IMR-90 (cell line): ENCODE measurements around the gene HIPK3. TPM values are rescaled to one million over a fixed set of nuclear protein-coding genes. Genes with fewer than 3 reads are reported as not detected.

Experiments used
- ATAC-seq: fragments of 200-7000 bp; cut with Tn5 transposase; 2 replicates; pipeline ENCODE4 v1.9.1; 2020; ENCODE audit warnings: low read depth, mild to moderate bottlenecking, moderate library complexity
- BruUV-seq: library from RNA; stranded (reverse); fragments of 400-500 nt; replicated peaks from 2 replicates; lab custom pipeline; 2021; lab: Mats Ljungman, UMichigan
- CTCF ChIA-PET: fragments of 300-600 bp; formaldehyde crosslinking; extraction: SDS; loops from one replicate; lab custom pipeline; 2021; ENCODE audit warnings: antibody characterized with exemption; lab: Yijun Ruan, JAX
- POLR2A ChIA-PET: fragments of 300-600 bp; sonication (Branson Sonifier 250); formaldehyde crosslinking; loops from one replicate; lab custom pipeline; 2022; ENCODE audit warnings: antibody characterized with exemption; ENCODE audit not compliant: unreplicated experiment; lab: Charles Lee
- DNase-seq: peaks from one replicate; pipeline ENCODE4 v3.0.0; 2013
- H2AFZ ChIP-seq: replicated peaks from 2 replicates; pipeline ENCODE3; 2013; ENCODE audit warnings: low read length, mild to moderate bottlenecking; ENCODE audit not compliant: poor library complexity
- H2AK5ac ChIP-seq: 2 replicates; pipeline ENCODE4 v1.6.1; 2013; ENCODE audit warnings: low read depth, low read length, inconsistent platforms
- H2AK9ac ChIP-seq: replicated peaks from 2 replicates; pipeline ENCODE3; 2013; ENCODE audit warnings: mild to moderate bottlenecking, low read depth, low read length, moderate library complexity; ENCODE audit not compliant: poor library complexity
- H2BK120ac ChIP-seq: 2 replicates; pipeline ENCODE4 v1.6.1; 2013; ENCODE audit warnings: low read depth, low read length, inconsistent platforms
- H2BK15ac ChIP-seq: 3 replicates; pipeline ENCODE4 v1.6.1; 2013; ENCODE audit warnings: low read depth, low read length, inconsistent platforms
- H2BK20ac ChIP-seq: 2 replicates; pipeline ENCODE4 v1.6.1; 2013; ENCODE audit warnings: low read depth, mild to moderate bottlenecking, inconsistent platforms, low read length, moderate library complexity
- H2BK5ac ChIP-seq: 2 replicates; pipeline ENCODE4 v1.6.1; 2013; ENCODE audit warnings: mild to moderate bottlenecking, low read depth, low read length, inconsistent platforms; ENCODE audit not compliant: poor library complexity, severe bottlenecking
- H3K14ac ChIP-seq: replicated peaks from 2 replicates; pipeline ENCODE4 v1.6.1; 2013; ENCODE audit warnings: low read depth, low read length, inconsistent platforms
- H3K18ac ChIP-seq: 2 replicates; pipeline ENCODE4 v1.6.1; 2013; ENCODE audit warnings: low read depth, low read length, control low read depth
- H3K23ac ChIP-seq: 2 replicates; pipeline ENCODE4 v1.6.1; 2013; ENCODE audit warnings: low read depth, low read length, inconsistent platforms
- H3K27ac ChIP-seq: 2 replicates; pipeline ENCODE4 v1.5.1; 2013; ENCODE audit warnings: mild to moderate bottlenecking, control low read depth, low read length; ENCODE audit not compliant: insufficient read depth
- H3K27me3 ChIP-seq: 2 replicates; pipeline ENCODE4 v1.6.1; 2013; ENCODE audit warnings: low read length; ENCODE audit not compliant: control insufficient read depth, insufficient read depth
- H3K36me3 ChIP-seq: 2 replicates; pipeline ENCODE4 v1.6.1; 2013; ENCODE audit warnings: low read length, mixed read lengths; ENCODE audit not compliant: control insufficient read depth, insufficient read depth
- H3K4ac ChIP-seq: 2 replicates; pipeline ENCODE4 v1.6.1; 2013; ENCODE audit warnings: low read depth, low read length, inconsistent platforms
- H3K4me1 ChIP-seq: 2 replicates; pipeline ENCODE4 v1.6.1; 2013; ENCODE audit warnings: low read length, mixed read lengths; ENCODE audit not compliant: control insufficient read depth, insufficient read depth
- H3K4me2 ChIP-seq: 2 replicates; pipeline ENCODE4 v1.6.1; 2013; ENCODE audit warnings: low read depth, mild to moderate bottlenecking, control low read depth, low read length, moderate library complexity
- H3K4me3 ChIP-seq: 2 replicates; pipeline ENCODE4 v1.5.1; 2013; ENCODE audit warnings: low read depth, mild to moderate bottlenecking, control low read depth, low read length, moderate library complexity; ENCODE audit not compliant: insufficient read depth
- H3K56ac ChIP-seq: 2 replicates; pipeline ENCODE4 v1.6.1; 2013; ENCODE audit warnings: low read length, inconsistent platforms; ENCODE audit not compliant: insufficient read depth; ENCODE audit errors: extremely low read depth
- H3K79me1 ChIP-seq, 2 experiments: 2 replicates each; pipeline ENCODE4 v1.6.1; 2013; ENCODE audit warnings: low read length in 2 of 2, inconsistent platforms in 1 of 2, low read depth in 1 of 2
- H3K9ac ChIP-seq: 2 replicates; pipeline ENCODE4 v1.6.1; 2013; ENCODE audit warnings: low read depth, low read length, control low read depth
- H3K9me1 ChIP-seq: 2 replicates; pipeline ENCODE4 v1.6.1; 2013; ENCODE audit warnings: low read length, inconsistent platforms; ENCODE audit not compliant: insufficient read depth
- H3K9me3 ChIP-seq: 2 replicates; pipeline ENCODE4 v1.6.1; 2013; ENCODE audit warnings: low read length; ENCODE audit not compliant: control insufficient read depth, insufficient read depth
- H4K20me1 ChIP-seq: 2 replicates; pipeline ENCODE4 v1.6.1; 2013; ENCODE audit warnings: low read length, inconsistent platforms; ENCODE audit not compliant: insufficient read depth
- H4K5ac ChIP-seq: 2 replicates; pipeline ENCODE4 v1.6.1; 2013; ENCODE audit warnings: mild to moderate bottlenecking, low read depth, low read length, control low read depth
- H4K8ac ChIP-seq, 2 experiments: 2 replicates each; pipeline ENCODE4 v1.6.1; 2013; ENCODE audit warnings: low read depth in 2 of 2, low read length in 2 of 2, control low read depth in 1 of 2, inconsistent platforms in 1 of 2
- H4K91ac ChIP-seq: 2 replicates; pipeline ENCODE4 v1.6.1; 2013; ENCODE audit warnings: low read depth, low read length, inconsistent platforms; ENCODE audit not compliant: insufficient read depth
- BHLHE40 ChIP-seq: fragments of 150-350 bp; IDR thresholded peaks from 2 replicates; pipeline ENCODE4 v1.6.1; 2016; ENCODE audit warnings: mild to moderate bottlenecking, low read depth, low read length
- CTCF ChIP-seq: conservative IDR thresholded peaks from 2 replicates; pipeline ENCODE4 v1.5.1; 2012; ENCODE audit warnings: mild to moderate bottlenecking, low read depth, low read length, improper control_type of control experiment
- MAFK ChIP-seq: IDR thresholded peaks from 2 replicates; pipeline ENCODE4 v1.6.1; 2012; ENCODE audit warnings: low read depth, low read length, improper control_type of control experiment
- MAZ ChIP-seq: IDR thresholded peaks from 2 replicates; pipeline ENCODE4 v1.6.1; 2012; ENCODE audit warnings: low read depth, mild to moderate bottlenecking, low read length, improper control_type of control experiment, moderate library complexity, borderline replicate concordance
- MXI1 ChIP-seq: IDR thresholded peaks from 2 replicates; pipeline ENCODE4 v1.6.1; 2012; ENCODE audit warnings: low read depth, mild to moderate bottlenecking, low read length, moderate library complexity, borderline replicate concordance
- NFE2L2 ChIP-seq: fragments of 150-350 bp; IDR thresholded peaks from 2 replicates; pipeline ENCODE4 v1.6.1; 2016; ENCODE audit warnings: low read depth, mild to moderate bottlenecking, low read length
- POLR2A ChIP-seq: IDR thresholded peaks from 2 replicates; pipeline ENCODE4 v1.6.1; 2012; ENCODE audit warnings: mild to moderate bottlenecking, low read depth, low read length
- RAD21 ChIP-seq: IDR thresholded peaks from 2 replicates; pipeline ENCODE4 v1.6.1; 2012; ENCODE audit warnings: low read length, improper control_type of control experiment
- RCOR1 ChIP-seq: IDR thresholded peaks from 2 replicates; pipeline ENCODE4 v1.6.1; 2012; ENCODE audit warnings: mild to moderate bottlenecking, low read length, improper control_type of control experiment; ENCODE audit not compliant: insufficient replicate concordance
- RFX5 ChIP-seq: IDR thresholded peaks from 2 replicates; pipeline ENCODE4 v1.8.0; 2012; ENCODE audit warnings: low read depth, mild to moderate bottlenecking, low read length, moderate library complexity
- SMC3 ChIP-seq: fragments of 150-350 bp; IDR thresholded peaks from 2 replicates; pipeline ENCODE4 v1.6.1; 2016; ENCODE audit warnings: low read depth, mild to moderate bottlenecking, antibody characterized with exemption, low read length, moderate library complexity
- WGBS, 2 experiments: methylation state at CpG; one replicate each; pipeline versions ENCODE4 v1.1.5 to v1.1.7; 2013; ENCODE audit warnings: missing lambda C conversion rate in 2 of 2; ENCODE audit not compliant: insufficient read length in 1 of 2; ENCODE audit errors: extremely low coverage in 2 of 2; 5-methylcytosine and 5-hydroxymethylcytosine counted together
- dilution Hi-C: fragments of 300-500 bp; cut with HindIII; formaldehyde crosslinking; loops from one replicate; pipeline ENCODE4 v1.14.3; 2018; ENCODE audit warnings: low sequenced_read_pairs; ENCODE audit not compliant: unreplicated experiment
- in situ Hi-C: fragments of 300-500 bp; cut with MboI; formaldehyde crosslinking; loops from 3 replicates; pipeline ENCODE4 v1.14.3; 2019; ENCODE audit warnings: low sequenced_read_pairs, inconsistent platforms, mixed read lengths
- intact Hi-C: fragments of 100-400 bp; cut with micrococcal nuclease; formaldehyde crosslinking; loops from 2 replicates; pipeline ENCODE4 v1.10.0; 2022
- polyA plus RNA-seq, 3 experiments: library from polyadenylated mRNA; depleted of rRNA; stranded (reverse); fragments of >200 nt; gene quantifications; 2 replicates each; pipeline ENCODE4 v1.2.3, GENCODE V29; 2012; ENCODE audit warnings: low replicate concordance in 1 of 3
- total RNA-seq: library from RNA; depleted of rRNA; stranded (reverse); fragments of >200 nt; gene quantifications from 2 replicates; pipeline ENCODE4 v1.2.3, GENCODE V29; 2012

The HIPK3 gene
- total and polyA plus RNA-seq, 2 of the 4 experiments (the other 2 are of a cell fraction) = 8.3 to 103 TPM

- Histone ChIP-seq H2AFZ (no peak overlapping the region), H3K4ac (no peak overlapping the region), H3K56ac (no peak overlapping the region), H2AK9ac (no peak overlapping the region), H3K9me3 (no peaks in the 10 kb centered on the region), H4K5ac (no peak overlapping the region), H4K8ac (peak overlapping the region in 1 of 2 experiments; percentile 37; a peak in 1 of 4 replicates), H3K23ac (peak overlapping the region; percentile 8; the same call in 1 of the 2 replicates), H3K9ac (no peak overlapping the region), H4K91ac (no peak overlapping the region), H2BK20ac (no peak overlapping the region), H2BK5ac (no peak overlapping the region), H3K27me3 (peaks cover 2% of the 10 kb centered on the region; the same call in 1 of the 2 replicates), H3K14ac (no peak overlapping the region), H2AK5ac (no peak overlapping the region), H3K4me1 (peaks cover 2% of the 10 kb centered on the region), H3K36me3 (no peaks in the 10 kb centered on the region), H3K4me2 (peak overlapping the region; percentile 89; the same call in 1 of the 2 replicates), H3K27ac (no peak overlapping the region), H3K79me1 (peaks cover 13 to 53% of the 10 kb centered on the region in 2 experiments; a peak in 3 of 4 replicates), H3K18ac (no peak overlapping the region), H4K20me1 (0 out of 2 replicates have a peak, but pooled peaks cover 4% of the 10 kb centered on the region), H2BK120ac (no peak overlapping the region), H3K4me3 (peak overlapping the region; percentile 82; the same call in 1 of the 2 replicates), H3K9me1 (peaks cover 6% of the 10 kb centered on the region), H2BK15ac (no peak overlapping the region)
- ChIA-PET CTCF (interaction anchor here (0.9 kb wide), 1 partner anchor 308 kb away, joined by 4 read pairs; no protein-coding TSS in a partner anchor), POLR2A (no interaction called here)
- BruUV-seq = no TSS peak
- DNase-seq (peak; percentile 69), ATAC-seq (no peak)
- intact Hi-C loops = no loop called here
- no peak for TF ChIP-seq MAFK
- TF ChIP-seq RFX5 = no peak
- TF ChIP-seq RCOR1 = no peak
- TF ChIP-seq SMC3 = no peak
- TF ChIP-seq RAD21 = no peak
- TF ChIP-seq CTCF = no peak
- TF ChIP-seq MXI1 = no peak
- TF ChIP-seq MAZ = no peak
- no peak for TF ChIP-seq POLR2A
- no peak for TF ChIP-seq NFE2L2
- no peak for TF ChIP-seq BHLHE40
- WGBS, 2 experiments = 36% methylated on average over 5 of the region's 10 CpGs; no CpG with 5 or more reads in 1 of the 2 experiments
- dilution Hi-C loops = no loop called here
- in situ Hi-C loops = no loop called here
Observed at GRCh38 chr11:33377412-33378370, 120.5 kb downstream of the HIPK3 start.
